CD4-positive, alpha-beta T cell treated with Interleukin-17A for 1 hour (primary cell): ENCODE measurements around the gene SMIM13.

Experiments used
- DNase-seq: peaks from one replicate; pipeline ENCODE4 v3.0.0-alpha.2; 2020

Gene SMIM13

DNA sequence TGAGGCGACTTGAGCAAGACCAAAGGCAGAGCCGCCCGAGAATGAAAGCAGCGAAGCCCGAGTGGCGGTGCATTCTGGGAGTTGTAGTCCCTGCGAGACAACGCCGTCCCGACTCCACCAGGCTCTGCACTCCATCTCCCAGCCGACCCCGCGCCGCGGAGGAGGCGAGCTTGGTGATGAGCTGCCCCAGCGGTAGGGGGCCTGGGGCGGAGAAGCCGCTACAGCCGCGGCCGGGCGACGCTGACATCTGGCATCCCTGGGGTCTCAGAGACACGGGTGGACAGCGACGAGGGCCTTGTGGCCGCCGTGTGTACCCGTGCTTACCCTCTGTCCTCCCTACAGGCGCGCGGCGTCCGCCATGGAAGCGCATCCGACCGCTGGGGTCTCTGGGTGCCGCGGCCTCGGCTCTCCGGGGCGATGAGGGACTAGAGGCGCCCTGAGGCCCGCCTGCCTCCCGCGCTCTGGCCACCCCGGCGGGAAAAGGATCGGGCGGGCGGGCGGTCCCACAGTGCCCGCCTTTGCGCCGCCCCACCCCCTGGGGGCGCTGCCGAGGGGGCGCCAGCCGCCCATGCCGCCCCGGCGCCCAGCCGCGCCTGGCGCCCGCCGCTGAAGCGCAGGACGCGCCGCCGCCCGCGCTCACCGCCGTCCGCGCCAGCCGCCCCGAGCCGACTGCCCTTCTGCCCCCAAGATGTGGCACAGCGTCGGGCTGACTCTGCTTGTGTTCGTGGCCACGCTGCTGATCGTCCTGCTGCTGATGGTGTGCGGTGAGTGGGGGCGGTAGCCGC, at the start of gene SMIM13:
TSS of gene SMIM13 (plus strand) at position 209 of the 785 bp plus-strand sequence. CDS start at position 689, 480 bp downstream.
- peak; percentile 95 for DNase-seq

DNA sequence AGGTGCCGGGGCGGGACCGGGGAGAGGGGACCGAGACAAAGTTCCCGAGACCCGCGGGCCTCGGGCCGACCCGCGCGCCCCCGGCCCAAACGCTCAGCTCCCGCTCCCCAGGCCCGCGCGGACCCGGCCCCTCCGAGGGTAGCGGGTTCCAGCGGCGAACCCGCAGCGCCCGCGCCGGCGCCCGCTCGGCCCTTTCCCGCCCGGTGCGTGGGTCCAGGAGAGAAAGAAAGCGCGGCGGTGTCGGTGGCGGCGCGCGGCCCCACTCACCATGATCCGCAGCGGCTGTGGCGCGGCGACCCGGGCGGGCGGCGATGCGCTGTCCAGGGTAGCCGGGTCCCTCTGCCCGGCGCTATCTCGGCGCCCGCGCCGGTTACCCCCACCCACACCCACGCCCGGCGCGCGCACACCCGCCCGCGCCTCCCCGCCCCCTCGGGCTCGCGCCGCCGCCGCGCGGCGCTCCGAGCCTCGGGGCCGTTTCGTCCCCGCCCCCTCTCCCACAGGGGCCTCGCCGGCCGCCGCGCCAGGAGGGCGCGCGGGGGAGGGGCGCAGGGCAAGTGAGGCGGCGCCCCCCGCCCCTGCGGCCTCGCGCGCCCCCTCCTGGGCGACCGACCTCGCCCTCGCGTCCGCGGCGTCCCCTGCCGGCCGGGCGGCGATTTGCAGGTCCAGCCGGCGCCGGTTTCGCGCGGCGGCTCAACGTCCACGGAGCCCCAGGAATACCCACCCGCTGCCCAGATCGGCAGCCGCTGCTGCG, 49.5 kb upstream of the SMIM13 start, which contains the start of gene ELOVL2:
TSS of gene ELOVL2 (minus strand) at position 345 of the 751 bp plus-strand sequence. CDS start at position 270, 75 bp downstream.
- DNase-seq = no peak

DNA sequence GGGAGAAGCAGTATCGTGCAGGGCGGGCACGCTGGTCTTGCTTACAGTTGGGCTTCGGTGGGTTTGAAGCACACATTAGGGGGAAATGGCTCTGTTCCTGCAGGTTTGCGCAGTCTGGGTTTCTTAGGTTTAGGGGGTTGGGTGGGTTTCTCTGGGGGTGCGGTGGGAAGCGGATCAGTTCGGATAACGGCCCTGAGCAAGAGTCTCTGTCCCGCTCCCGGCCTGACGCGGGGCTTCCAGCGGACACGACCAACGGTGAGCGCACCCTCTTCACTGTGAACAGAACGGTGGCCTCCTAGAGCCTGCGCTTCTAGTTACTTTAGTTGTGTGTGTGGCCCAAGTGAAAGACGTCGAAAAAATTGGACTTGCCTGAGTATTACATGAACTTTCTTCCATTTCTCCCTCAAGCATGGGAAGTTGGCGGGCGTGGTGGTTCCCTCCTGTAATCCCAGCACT, 48.9 kb upstream of the SMIM13 start:
- DNase-seq = no peak

DNA sequence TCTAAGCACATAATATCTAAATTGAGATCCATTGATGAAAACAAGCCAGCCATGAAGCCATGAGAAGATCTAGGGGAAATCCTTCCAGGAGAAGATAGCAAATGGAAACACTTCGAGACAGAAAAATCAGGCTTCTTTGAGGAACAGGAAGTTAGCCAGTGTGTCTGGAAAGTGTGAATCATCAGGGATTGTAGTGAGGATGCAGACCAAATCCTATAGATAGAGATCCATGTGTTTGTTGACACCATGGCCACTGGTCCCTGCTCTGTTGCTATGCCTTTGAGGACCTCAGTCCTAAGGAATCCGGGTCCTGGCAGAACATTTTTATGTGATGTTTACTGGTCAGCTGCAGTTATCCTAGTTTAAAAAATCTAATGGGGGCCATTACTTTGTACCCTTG, 42.9 kb upstream of the SMIM13 start:
- no peak for DNase-seq

DNA sequence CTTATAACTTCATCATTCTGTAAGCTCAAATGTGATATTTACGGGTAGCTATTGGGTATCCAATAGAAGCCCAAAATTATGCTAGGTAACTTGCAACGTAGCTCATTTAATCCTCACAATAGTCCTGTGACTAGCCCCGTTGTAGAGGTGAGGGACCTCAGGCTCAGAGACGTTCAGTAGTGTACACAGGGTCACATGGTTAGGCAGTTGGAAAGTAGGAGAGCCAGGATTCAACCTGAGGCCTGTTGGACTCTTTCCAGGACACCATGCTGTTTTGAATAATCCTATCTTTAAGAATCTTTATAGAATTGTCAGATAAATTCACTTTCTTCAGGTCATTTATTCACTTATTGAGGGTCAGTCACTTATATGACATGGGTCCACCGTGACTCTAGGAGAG, 40.3 kb upstream of the SMIM13 start:
- DNase-seq = no peak

DNA sequence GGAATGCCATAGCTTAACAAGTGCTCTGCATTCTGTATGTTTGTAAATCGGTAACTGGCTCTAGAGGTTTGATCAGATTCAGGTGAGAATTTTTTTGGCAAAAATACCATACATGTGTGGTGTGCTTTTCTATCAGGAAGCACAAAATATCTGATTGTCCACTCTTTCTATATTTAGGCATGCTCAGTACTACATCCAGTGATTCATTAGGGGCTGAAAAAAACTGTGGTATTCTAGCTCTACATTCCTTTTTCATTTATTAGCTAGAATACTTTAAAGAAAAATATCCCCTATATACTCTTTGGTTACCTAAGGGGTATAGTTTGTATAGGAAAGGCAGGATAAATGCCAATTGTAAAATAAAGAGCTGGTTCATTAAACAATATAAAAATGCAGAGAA, 38.9 kb upstream of the SMIM13 start:
- DNase-seq = no peak

DNA sequence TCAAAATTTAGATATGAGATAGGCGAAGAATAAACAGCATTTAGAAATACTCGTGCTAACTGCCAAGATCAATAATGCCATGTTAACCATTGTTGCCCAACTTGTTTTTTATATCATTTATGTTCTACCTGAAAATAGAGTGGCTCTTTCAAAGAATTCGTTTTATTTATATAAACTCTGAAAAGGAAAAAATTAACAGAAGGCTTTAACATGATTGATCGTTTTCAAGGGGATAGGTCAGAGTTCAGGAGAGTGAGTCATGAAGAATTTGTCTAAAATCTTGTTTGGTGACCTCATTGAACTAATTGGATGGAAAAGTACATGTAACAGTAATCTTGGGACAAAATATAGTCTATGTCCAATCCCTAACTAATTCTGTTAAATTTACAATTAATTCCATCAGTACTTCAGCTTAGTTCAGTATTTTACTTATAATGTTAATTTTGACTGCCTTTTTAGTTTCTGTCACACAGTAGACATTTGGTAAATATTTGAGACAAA, 38.5 kb upstream of the SMIM13 start:
- no peak for DNase-seq

DNA sequence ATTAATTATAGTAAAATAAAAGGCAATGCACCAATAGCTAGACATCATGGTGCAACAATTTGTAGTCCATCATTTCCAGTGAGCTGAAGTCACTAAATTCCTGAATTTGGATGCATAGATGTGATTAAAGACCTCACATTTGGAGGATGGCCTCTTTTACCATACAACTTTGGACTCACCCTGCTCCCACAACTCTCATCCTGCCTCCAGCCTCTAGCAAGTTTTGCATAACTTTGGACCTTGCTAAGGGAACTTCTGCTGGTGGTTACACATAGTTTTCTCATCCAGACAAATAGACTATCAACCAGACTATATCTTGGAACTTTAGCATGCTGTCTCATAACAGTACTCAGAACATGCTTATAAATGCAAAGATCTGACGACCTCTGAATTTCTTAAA, 36.8 kb upstream of the SMIM13 start:
- no peak for DNase-seq

DNA sequence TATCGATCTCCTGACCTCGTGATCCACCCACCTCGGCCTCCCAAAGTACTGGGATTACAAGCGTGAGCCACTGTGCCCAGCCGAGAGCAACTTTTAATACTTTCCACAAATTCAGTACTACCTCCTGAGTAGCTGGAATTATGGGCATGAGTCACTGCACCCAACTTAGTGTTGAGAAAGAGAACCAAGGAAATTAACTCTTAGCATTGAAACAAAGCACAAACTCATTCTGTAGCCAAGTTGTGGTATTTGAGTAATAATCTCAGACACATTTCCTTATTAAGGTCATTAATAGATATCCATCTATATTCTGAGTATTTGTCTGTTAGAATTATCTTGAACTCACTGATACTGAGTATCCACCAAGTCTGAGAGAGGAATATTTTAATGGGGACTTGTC, 35.2 kb upstream of the SMIM13 start:
- no peak for DNase-seq

DNA sequence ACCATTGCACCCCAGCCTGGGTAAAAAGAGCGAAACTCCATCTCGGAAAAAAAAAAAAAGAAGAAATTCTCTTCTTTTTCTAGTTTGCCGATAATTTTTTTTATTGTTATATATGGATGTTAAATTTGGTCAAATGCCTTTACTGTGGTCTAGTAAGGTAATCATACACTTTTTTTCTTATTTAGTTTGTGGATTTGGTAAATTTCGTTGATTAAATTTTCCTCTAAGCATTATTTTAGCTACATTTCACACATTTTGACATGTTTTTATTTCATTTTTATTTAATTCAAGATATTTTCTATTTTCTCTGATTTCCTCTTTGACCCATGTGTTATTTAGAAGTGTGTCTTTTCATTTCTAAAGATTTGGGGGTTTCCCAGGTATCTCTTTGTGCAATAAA, 31.6 kb upstream of the SMIM13 start:
- DNase-seq = no peak

DNA sequence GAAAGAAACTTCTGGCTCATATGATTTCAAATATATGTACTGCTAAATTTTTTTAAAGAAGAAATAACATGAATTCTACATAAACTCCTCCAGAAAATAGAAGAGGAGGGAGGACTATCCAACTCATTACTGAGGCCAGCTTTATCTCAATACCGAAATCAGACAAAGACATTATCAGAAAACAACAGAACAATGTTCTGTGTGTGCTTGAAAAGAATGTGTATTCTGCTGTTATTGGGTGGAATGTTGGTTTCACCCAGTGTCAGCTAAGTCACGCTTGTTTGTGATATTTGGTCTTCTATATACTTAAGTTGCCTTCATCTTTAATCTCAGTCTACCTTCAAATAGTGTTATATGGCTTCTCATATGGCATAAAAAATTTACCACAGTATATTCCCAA, 30.9 kb upstream of the SMIM13 start:
- no peak for DNase-seq

DNA sequence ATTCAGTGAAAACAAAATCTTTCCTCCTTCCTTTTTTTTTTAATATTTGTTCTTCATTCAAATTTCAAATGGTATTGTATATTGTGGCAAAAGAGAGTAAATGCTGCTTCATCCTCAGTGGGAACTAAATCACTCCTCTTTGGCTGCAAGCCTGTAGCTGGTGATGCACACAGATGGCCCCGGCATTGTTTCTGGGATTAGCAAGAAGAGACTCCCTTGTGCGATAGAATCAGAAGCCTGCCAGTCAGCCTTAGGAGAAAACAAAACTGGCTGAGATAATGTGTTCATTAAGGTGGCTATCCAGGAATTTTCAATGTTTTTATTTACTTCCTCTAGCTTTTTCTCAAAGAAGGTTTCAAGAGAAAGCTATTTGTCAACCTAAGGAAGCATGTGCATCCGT, 28.8 kb upstream of the SMIM13 start:
- no peak for DNase-seq

DNA sequence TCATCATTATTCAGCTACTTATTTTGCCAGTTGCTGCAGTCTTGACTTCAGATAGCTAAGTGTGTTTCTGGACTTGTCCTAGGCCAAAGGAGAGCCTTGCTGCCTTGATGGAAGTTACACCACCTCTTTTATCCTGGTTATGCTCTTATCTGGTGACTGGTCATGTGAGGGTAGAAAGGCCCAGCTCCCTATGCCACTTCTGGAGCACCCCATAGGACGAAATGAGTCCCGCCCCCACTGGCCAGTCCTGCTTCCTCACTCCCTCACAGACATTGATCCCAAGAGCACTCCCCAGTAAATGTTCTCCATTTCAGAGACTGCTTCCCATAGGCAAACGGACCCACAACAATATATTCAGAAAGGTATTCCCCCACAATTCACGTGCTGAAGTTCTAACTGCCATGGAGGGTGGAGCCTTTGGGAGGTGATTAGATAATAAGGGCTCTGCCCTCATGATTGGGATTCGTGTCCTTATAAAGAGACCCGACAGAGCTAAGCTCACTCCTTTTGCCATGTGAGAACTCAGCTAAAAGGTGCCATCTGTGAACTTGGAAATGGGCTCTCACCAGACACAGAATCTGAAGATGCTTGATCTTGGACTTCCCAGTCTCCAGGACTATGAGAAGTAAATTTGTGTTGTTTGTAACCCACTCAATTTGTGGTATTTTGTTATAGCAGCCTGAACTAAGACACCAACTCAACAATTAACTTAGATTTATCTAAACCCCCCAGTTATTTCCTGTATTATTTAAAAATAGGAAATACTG, 28.0 kb upstream of the SMIM13 start:
- DNase-seq = no peak

DNA sequence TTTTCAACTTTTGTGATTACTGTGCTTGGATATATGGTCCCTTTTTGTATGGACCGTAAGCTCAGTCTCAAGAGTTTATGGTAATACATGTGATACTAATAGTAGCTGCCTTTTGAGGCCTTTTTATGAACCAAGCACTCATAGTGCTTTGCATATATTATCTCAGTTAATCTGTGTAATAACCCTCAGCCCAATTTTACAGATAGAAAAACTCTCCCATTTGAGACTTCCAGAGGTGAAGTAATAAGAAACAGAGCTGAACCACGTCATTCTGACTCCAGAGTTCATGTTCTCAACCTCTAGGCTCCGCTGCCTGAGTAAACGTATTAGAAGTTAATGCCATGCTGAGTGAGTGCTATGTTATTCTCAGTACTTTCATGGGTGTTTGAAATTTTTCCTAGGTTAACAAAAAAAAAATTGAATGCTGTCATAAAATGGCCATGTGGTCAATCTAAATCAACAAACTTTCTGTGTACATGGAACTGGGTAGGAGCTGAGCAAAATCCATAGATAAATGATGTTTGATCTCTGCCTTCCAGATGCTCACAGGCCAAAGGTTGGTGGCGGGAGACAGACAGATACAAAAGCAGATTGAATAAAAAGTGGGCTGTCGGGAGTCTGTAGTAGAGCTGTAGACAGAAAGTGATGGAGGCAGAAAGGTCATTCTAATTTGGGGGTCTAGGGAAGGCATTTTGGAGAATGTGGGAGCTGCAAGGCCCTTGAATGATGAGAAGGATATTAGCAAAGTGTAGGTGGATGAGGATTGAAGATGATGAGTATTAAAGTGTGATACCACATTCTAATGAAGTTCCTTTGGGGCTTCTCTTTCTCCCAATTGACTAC, 26.9 kb upstream of the SMIM13 start:
- DNase-seq = no peak

DNA sequence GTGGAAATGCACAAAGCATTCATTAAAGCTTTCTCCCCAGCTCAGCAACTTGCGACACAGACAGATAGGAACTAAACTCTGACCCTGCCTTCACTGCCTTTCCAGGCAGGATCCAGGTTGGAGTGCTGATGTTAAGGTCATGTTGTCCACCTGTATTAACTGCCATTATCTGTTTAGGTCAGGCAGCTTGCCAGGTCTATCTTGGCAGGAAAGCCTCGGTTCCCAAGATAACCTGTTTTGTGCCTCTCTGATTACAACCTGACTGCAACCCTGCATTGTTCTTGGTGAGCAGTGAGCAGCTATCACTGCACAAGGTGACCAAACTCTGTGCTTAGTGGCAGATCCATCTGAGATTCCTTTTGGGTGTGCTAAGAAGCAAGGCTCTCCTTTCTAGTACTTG, 26.3 kb upstream of the SMIM13 start:
- no peak for DNase-seq

DNA sequence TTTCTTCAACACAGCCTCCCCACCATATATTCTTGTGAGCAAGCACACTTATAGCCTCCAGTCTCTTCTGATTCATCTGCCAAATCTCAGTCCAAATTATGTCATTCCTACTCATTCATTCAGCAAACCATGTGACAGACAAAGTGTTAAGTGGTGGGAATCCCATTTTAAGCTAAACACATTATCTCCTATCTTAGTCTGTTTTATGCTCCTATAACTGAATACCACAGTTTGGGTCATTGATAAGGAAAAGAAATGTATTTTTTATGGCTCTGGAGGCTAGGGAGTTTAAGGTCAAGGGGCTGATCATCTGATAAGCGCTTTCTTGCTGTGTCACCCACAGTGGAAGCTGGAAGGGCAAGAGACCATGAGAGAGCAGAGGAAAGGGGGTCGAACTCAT, 23.9 kb upstream of the SMIM13 start:
- DNase-seq = no peak

DNA sequence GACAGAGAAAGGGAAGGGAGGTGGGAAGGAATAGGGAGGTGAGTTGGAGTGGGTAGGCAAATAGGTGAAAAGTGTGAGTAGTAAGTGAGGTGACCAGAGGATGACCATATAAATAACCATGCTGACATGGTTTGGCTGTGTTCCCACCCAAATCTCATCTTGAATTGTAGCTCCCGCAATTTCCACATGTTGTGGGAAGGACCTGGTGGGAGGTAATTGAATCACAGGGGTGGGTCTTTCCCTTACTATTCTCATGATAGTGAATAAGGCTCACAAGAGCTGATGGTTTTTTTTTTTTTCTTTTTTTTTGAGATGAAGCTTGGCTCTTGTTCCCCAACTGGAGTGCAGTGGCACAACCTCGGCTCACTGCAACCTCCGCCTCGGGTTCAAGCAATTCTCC, 21.5 kb upstream of the SMIM13 start:
- DNase-seq = no peak

DNA sequence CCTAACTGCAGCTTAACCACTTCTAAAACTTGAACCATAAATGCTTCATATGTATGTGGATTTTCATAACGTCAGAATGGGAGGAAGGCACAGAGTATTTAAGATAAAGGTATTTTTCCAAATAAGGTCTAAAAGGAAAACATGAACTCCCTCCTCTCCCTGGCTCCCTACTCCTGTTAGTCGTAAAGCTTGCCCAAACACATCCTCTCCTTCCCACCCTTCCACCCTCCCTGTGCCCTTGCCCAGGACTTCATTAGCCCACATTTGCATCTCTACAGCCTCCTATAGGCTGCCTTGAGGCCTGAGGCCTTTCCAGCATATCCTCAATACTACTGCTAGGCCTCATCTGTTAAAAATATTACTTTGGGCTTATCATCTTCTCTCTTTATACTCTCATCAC, 17.1 kb upstream of the SMIM13 start:
- DNase-seq = no peak

DNA sequence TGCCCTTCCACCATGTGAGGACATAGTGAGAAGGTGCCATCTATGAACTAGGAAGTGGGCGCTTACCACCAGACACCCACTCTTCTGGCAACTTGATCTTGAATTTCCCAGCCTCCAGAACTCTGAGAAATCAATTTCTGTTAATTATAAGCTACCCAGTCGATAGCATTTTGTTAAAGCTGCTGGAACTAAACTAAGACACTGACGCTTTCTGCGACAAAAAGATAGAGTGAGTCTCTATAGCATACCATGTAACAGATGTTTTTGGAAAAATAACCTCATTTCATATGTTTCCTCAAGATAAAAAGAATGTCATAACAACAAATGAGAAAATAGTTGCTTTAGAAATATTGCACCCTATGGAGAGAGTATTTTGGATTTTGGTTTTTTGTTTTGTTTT, 15.4 kb upstream of the SMIM13 start:
- DNase-seq = no peak

DNA sequence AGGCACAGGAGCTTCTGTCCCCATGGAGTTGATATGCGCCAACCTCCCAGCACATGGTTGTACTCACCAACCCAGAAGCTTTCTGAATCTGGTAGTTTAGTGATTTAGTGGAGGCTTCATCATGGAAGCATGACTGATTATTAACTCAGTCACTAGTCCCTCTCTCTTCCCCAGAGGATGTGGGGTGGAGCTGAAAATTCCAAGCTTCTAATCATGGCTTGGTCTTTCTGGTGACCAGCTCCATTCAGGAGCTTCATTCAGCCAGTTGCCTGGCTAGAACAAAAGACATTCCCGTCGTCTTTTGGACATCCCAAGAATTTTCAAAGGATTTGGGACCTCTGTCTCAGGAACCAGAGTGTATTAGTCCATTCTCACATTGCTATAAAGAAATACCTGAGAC, 13.3 kb upstream of the SMIM13 start:
- no peak for DNase-seq

DNA sequence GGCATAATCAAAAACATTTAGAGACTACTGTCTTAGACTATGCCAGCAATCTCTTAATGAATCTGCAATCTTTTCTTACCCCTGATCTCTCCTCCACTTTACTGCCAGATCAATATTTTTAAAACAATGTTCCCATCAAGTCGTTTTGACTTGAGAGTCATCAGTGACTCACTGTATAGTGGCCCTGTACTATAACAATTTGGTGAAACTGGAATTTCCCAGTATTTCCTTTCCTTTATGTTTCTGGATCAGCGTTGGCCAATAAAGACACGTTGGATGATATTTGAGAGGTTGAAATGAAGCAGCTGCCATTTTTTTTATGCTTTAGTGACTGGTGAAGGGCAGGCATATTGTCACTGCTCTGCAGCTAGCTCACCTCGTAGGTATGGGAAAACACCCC, 10.1 kb upstream of the SMIM13 start:
- DNase-seq = no peak

DNA sequence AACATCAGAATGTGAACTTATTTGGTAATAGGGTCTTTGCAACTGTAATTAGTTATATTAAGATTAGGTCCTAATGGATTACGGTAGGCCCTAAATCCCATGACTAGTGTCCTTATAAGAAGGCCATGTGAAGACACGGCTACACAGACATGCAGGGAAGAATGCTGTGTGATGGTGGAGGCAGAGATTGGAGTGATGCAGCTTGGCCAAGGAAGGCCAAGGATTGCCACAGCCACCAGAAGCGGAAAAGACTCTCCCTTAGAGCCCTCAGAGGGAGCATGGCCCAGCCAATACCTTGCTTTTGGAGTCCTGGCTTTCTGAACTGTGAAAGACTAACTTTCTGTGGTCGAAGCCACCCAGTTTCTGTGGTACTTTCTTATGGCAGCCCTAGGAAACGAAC, 9.7 kb upstream of the SMIM13 start:
- DNase-seq = no peak
